Testis (tissue), 3 donors: Measurements from ENCODE around the gene PSMC3. TPM values are rescaled to one million over a fixed set of nuclear protein-coding genes. Genes with fewer than 3 reads are reported as not detected.

Experiments used
- DNase-seq: peaks from one replicate; pipeline ENCODE4 v3.0.0-alpha.2; 2019
- H3K27ac ChIP-seq, 2 donors: fragments of 200-600 bp; sonication (generic); one replicate each; pipeline ENCODE4 v1.5.1; 2019
- H3K27me3 ChIP-seq: fragments of 200-600 bp; sonication (generic); one replicate; pipeline ENCODE4 v1.5.1; 2019
- H3K36me3 ChIP-seq: fragments of 200-600 bp; sonication (generic); one replicate; pipeline ENCODE4 v1.5.1; 2017; ENCODE audit warnings: low read depth; ENCODE audit errors: missing control alignments
- H3K4me1 ChIP-seq: fragments of 200-600 bp; sonication (generic); one replicate; pipeline ENCODE4 v1.5.1; 2019
- H3K4me3 ChIP-seq, 2 donors: fragments of 200-600 bp; sonication (generic); one replicate each; pipeline ENCODE4 v1.5.1; 2017 to 2019
- H3K9me3 ChIP-seq: fragments of 200-600 bp; sonication (generic); one replicate; pipeline ENCODE4 v1.5.1; 2017
- CTCF ChIP-seq, 3 experiments: fragments of 450-650 bp in 2 of 3; fragments of 200-600 bp in 1 of 3; sonication (generic) in 1 of 3; IDR thresholded peaks; one replicate each; pipeline ENCODE4 v1.5.1; 2016 to 2019; ENCODE audit warnings: antibody characterized with exemption in 3 of 3, mild to moderate bottlenecking in 2 of 3, moderate library complexity in 1 of 3
- POLR2A ChIP-seq: fragments of 450-650 bp; IDR thresholded peaks from one replicate; pipeline ENCODE4 v1.6.1; 2017; ENCODE audit warnings: antibody characterized with exemption, mild to moderate bottlenecking, moderate library complexity
- WGBS, 2 donors: methylation state at CpG; one replicate each; pipeline ENCODE4 v1.1.5; 2018; 5-methylcytosine and 5-hydroxymethylcytosine counted together
- intact Hi-C: fragments of 100-400 bp; cut with DNase I; formaldehyde crosslinking; loops from one replicate; pipeline ENCODE4 v1.15.1; 2023; ENCODE audit warnings: low total_unique reads
- polyA plus RNA-seq: library from polyadenylated mRNA; stranded (reverse); fragments of 350-450 nt; fragmentation: Illumina TruSeq; extraction: RNeasy Lipid Tissue Mini Kit (QIAGEN cat#74804); gene quantifications from one replicate; pipeline ENCODE4 v1.2.3, GENCODE V29; 2014; ENCODE audit warnings: low read depth, low replicate concordance; ENCODE audit not compliant: insufficient read depth
- total RNA-seq, 2 donors: library from RNA; depleted of rRNA; stranded (reverse); fragments of >200 nt; gene quantifications; one replicate each; pipeline ENCODE4 v1.2.3, GENCODE V29; 2016

The PSMC3 gene
- total and polyA plus RNA-seq, 3 donors from 2014 or later = 98.1 to 228 (median 108) TPM

DNA sequence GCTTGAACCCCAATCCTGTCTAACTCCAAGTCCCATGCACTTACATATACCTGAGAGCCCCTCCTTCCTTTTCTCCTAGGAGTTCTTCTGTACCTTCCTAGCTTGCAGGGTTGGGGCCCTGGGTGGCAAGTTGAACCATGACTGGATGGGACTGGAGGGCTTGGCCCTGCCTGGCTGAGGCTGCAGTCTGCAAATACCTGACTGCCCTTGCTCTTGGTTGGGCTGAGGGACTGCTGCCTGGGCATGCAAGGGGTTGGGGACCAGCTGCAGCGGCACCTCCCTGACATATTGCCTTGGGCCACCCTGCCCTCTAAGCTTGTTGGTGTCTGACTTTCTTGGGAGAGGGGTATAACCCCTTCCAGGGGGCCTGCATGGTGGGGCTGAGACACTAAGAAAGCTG is 27.7 kb downstream of the PSMC3 start:
- intact Hi-C loops = no loop called here
- peaks cover 14% of the 10 kb centered on the region for H3K4me1 ChIP-seq
- no peak for DNase-seq
- H3K27ac ChIP-seq = no peak overlapping the region
- no peaks in the 10 kb centered on the region for H3K36me3 ChIP-seq
- no peak for TF ChIP-seq POLR2A
- TF ChIP-seq CTCF (IDR thresholded peaks at IDR 0.05) = no peak
- H3K9me3 ChIP-seq = no peaks in the 10 kb centered on the region
- WGBS, 2 donors = 100% methylated on average over 1 of the region's 1 CpG; no CpG with 5 or more reads in 1 of the 2 donors
- H3K27me3 ChIP-seq = no peaks in the 10 kb centered on the region
- H3K4me3 ChIP-seq = no peak overlapping the region

DNA sequence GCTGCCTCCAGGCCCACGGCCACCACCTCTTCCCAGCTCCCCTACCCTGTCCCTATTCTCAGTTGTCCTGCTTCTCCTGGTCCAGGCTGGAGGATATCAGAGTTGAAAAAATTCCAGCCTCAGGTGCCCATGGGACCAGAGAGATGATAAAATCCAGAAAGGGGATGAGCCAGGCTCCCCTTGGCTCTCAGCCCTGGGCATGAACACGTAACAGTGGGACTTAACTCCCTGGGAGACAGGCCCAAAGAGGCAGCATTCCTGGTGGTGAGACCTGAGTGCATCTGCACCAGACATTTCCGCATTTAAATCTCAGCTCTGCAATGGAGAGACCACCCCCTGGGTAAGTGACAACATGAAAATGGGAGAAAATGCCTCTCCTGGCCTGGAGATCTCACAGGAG is 28.2 kb downstream of the PSMC3 start:
- Histone ChIP-seq H3K27ac (no peak overlapping the region), H3K4me3 (no peak overlapping the region), H3K9me3 (no peaks in the 10 kb centered on the region), H3K36me3 (no peaks in the 10 kb centered on the region), H3K27me3 (no peaks in the 10 kb centered on the region), H3K4me1 (peaks cover 14% of the 10 kb centered on the region)
- no peak for DNase-seq
- 64 to 65% methylated on average over 3 of the region's 3 CpGs for WGBS, 2 donors
- TF ChIP-seq CTCF (IDR thresholded peaks at IDR 0.05) (no peak), POLR2A (no peak)
- intact Hi-C loops = no loop called here

- H3K27ac ChIP-seq = peak overlapping the region in 1 of 2 donors; percentile 80
- no peak overlapping the region for H3K4me3 ChIP-seq
- 83 to 93% methylated on average over 3 of the region's 3 CpGs for WGBS, 2 donors
Observed at GRCh38 chr11:47396049-47396320, 30.3 kb downstream of the PSMC3 start.

GRCh38 chr11:47395223-47396048 is 30.8 kb downstream of the PSMC3 start:
- H3K9me3 ChIP-seq = no peaks in the 10 kb centered on the region
- intact Hi-C loops = no loop called here
- 69 to 79% methylated on average over 4 to 25 of the region's 25 CpGs for WGBS, 2 donors

More at GRCh38 chr11:47396049-47396320, 30.3 kb downstream of the PSMC3 start:
- DNase-seq = no peak
- H3K27me3 ChIP-seq = no peaks in the 10 kb centered on the region
- TF ChIP-seq POLR2A (no peak), CTCF (IDR thresholded peaks at IDR 0.05) (no peak)
- H3K36me3 ChIP-seq = no peaks in the 10 kb centered on the region
- intact Hi-C loops = no loop called here
- H3K9me3 ChIP-seq = no peaks in the 10 kb centered on the region
- peaks cover 11% of the 10 kb centered on the region for H3K4me1 ChIP-seq

GRCh38 chr11:47394322-47395222 is 31.7 kb downstream of the PSMC3 start:
- DNase-seq = no peak
- Histone ChIP-seq H3K36me3 (no peaks in the 10 kb centered on the region), H3K27me3 (no peaks in the 10 kb centered on the region), H3K9me3 (no peaks in the 10 kb centered on the region), H3K4me1 (no peaks in the 10 kb centered on the region), H3K27ac (peak overlapping the region; percentile 55 to 80), H3K4me3 (no peak overlapping the region)
- TF ChIP-seq POLR2A (no peak), CTCF (IDR thresholded peaks at IDR 0.05) (no peak)
- WGBS, 2 donors = 77 to 89% methylated on average over 25 to 35 of the region's 39 CpGs
- intact Hi-C loops = no loop called here

More at GRCh38 chr11:47395223-47396048, 30.8 kb downstream of the PSMC3 start:
- DNase-seq = no peak
- Histone ChIP-seq H3K36me3 (no peaks in the 10 kb centered on the region), H3K4me1 (peaks cover 6% of the 10 kb centered on the region), H3K4me3 (no peak overlapping the region), H3K27ac (peak overlapping the region; percentile 55 to 80), H3K27me3 (no peaks in the 10 kb centered on the region)
- no peak for TF ChIP-seq POLR2A
